Hindlimb muscle (tissue), 1 donor: Measurements from ENCODE around the gene PRKAA1. TPM values are rescaled to one million over a fixed set of nuclear protein-coding genes. Genes with fewer than 3 reads are reported as not detected.
"Not testable (repeated sequence)": the region's sequence is repeated elsewhere in the genome, so short reads cannot be mapped to it uniquely, and the experiment has no call there.

ENCODE experiments used
- DNase-seq: peaks from one replicate; pipeline ENCODE4 v3.0.0-alpha.2; 2013
- polyA plus RNA-seq: library from polyadenylated mRNA; unstranded; fragments of 120-200 nt; gene quantifications from one replicate; pipeline ENCODE4 v1.2.1, GENCODE V29; 2013; ENCODE audit not compliant: insufficient read length

The PRKAA1 gene
- polyA plus RNA-seq, 1 donor = 28.6 TPM

DNA sequence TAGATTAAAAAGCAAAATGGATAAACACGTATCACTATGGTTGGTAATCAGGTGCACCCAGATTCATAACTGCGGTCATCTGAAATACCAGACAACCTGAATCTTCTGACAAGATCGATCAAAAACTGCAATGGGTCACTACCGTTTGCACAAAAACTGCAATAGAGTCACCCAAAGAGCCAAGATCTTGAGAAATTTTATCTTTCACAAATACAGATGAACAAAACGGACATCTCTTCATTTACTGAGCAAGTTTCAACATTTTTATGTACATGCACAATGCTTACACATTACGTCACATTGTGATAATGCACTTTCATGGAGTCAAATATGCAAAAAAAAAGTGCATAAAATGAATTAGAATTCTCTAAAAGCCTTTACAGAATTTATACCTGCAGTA, 18.6 kb downstream of the PRKAA1 start:
- no peak for DNase-seq

- DNase-seq = no peak
Observed at GRCh38 chr5:40778133-40778532, 20.0 kb downstream of the PRKAA1 start.

GRCh38 chr5:40776658-40776977, 21.6 kb downstream of the PRKAA1 start:
- DNase-seq = no peak

- DNase-seq = no peak
Observed at GRCh38 chr5:40775846-40776657, 22.1 kb downstream of the PRKAA1 start.

DNA sequence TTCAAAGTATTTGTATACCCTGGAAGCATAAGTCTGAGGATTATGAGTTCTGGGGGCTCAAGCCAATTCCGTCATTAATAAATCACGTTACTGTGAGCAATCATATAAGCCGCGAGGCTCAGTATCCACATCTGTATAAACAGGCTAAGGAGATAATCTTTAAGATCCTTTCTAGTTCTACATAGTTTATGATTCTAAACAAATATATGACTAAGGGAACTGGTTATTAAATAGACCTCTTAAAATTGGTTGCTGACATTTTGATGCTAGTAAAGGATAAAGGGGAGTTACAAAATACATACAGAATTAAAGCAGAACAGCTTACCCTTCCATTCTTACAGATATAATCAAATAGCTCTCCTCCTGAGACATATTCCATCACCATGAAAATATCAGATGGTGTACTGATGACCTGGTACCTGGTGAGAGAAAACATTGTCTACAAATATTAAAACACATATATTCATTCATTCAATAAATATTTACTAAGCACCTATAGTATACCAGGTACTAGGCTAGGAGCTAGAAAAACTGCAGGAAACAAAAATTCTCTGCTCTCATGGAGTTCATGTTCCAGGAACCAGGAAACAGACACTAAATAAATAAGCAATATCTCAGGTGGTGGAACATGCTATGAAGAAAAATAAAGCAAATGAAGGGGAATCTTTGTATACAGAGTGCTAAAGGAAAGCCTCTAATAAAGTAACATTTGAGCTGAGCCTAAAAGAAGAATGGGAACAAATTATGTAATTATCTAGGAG, 22.9 kb downstream of the PRKAA1 start:
- DNase-seq = no peak

DNA sequence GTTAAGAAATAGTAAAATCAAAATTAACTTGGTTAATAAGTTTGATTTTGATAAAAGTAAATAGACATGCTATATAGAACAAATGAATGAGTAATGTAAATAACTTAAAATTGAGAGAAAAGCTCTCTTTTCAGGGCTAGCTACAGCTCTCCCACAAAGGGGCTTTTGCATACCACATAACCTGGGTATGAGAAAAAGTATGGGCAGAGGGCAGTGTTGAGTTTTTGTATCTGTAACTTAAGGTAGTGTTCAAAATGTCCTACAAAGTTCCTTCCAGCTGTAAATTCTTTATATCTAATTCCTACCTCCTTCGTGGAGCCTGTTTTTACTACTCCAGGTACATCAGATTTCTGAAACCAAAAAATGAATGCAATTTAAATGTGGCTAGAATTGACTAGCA, 23.6 kb downstream of the PRKAA1 start:
- no peak for DNase-seq

- DNase-seq = no peak
Observed at GRCh38 chr5:40770764-40771163, 27.4 kb downstream of the PRKAA1 start.

- DNase-seq = no peak
Observed at GRCh38 chr5:40762705-40763104, 35.5 kb downstream of the PRKAA1 start.

GRCh38 chr5:40757400-40757799, 40.8 kb downstream of the PRKAA1 start:
- no peak for DNase-seq

DNA sequence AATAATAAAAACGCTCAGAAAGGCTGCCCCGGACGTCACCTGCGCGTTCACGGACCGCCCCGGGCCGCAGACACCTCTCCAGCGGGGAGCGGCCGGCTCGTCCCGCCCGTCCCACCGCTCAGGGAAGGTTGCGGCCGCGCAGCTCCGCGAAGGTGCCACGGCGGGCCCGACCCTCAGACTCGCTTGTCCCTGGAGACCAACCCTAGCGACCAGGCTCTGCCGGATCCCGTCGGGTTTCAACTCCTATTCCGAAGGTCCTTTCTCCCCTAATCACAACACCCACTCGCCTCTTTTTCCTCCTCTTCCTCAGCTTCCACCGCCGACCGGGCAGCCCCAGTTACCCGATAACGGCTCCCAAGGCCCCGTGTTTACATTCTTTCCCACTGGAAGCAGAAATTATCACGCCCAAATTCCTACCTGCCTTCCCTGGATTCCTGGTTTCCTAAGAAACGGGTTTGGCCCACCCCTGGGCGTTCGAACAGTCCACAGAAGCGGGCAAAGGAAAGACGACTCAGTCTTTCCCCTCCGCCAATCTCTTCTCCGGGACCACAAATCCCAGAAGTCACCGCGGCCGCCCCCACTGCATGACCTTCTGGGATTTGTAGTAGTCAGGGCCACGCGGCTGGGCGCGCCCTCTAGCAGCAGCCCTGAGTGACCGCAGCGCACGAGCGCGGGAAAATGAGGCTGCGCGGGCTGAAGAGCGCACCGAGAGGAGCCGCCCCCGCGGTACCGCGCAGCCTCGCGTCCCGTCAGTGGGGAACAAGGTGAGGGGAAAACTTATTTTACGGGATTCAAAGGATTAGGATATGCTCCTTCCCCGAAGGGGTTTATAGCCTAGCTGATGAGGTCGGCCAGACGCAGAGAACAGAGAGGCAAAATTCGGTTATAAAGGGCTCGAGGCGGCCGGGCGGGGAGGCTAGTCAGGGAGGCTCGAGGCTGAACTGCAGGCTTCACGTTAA, 42.5 kb downstream of the PRKAA1 start, which contains the start of gene TTC33:
Gene TTC33 (minus strand): TSS at position 555 of the 959 bp plus-strand sequence. CDS start 8,943 bp downstream, outside the sequence.
- DNase-seq = peak; percentile 95

GRCh38 chr5:40755093-40755406, 43.1 kb downstream of the PRKAA1 start:
- DNase-seq = peak; percentile 84

- DNase-seq = peak; percentile 21
Observed at GRCh38 chr5:40754381-40755092, 43.6 kb downstream of the PRKAA1 start.

DNA sequence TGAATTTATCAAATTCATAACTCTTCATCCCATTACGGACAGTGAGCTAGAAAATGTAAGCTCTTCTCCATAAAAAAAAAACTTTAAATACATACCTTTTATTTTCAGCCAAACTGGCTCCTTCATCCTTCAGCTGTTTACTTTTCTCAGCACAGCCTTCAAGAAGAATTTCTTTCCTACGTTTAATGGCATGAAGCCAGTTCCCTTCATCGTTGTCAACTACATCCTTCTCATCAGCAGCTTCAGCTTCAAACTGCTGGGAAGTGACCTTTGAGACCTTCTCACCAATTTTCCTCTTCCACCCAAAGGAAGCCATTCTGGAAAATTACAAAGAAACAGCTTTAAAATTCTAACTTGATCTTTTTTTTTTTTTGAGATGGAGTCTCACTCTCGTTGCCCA, 51.5 kb downstream of the PRKAA1 start:
- DNase-seq = no peak

GRCh38 chr5:40743771-40744170, 54.4 kb downstream of the PRKAA1 start:
- DNase-seq = no peak

- DNase-seq = no peak
Observed at GRCh38 chr5:40738502-40738901, 59.7 kb downstream of the PRKAA1 start.

GRCh38 chr5:40736103-40736875, 61.9 kb downstream of the PRKAA1 start:
- peak; percentile 36 for DNase-seq

- DNase-seq = no peak
Observed at GRCh38 chr5:40735609-40736008, 62.6 kb downstream of the PRKAA1 start.

DNA sequence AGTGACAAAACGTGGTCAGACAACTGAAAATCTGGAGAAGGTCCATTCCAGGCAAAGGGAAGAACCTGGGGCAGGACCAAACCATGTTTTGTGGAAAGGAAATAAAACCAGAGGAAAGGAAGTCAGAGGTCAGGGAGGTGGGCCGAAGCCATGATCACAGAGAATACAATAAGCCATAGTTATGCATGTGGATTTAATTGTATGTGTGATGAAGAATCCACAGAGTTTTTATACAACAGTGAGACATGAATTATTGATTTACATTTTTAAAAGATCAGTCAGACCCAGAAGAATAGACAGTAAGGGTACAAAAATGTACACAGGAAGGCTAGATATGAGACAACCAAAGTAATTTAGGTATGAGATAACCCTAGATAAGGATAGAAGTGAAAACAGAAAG, 63.2 kb downstream of the PRKAA1 start:
- DNase-seq = no peak

- no peak for DNase-seq
Observed at GRCh38 chr5:40733879-40734563, 64.2 kb downstream of the PRKAA1 start.

- DNase-seq = no peak
Observed at GRCh38 chr5:40733434-40733833, 64.7 kb downstream of the PRKAA1 start.

GRCh38 chr5:40722497-40722911, 75.7 kb downstream of the PRKAA1 start:
- not testable (repeated sequence) for DNase-seq
